SU-DHL-6 (cell line): ENCODE results near the gene EIF2S1.

ENCODE experiments used
- H2AFZ ChIP-seq: fragments of 200-600 bp; sonication (generic); 2 replicates; pipeline ENCODE4 v1.6.1; 2014; ENCODE audit warnings: low read depth, mild to moderate bottlenecking, moderate library complexity, mixed read lengths, antibody characterized with exemption, low read length; ENCODE audit not compliant: severe bottlenecking
- H3F3A ChIP-seq: fragments of 200-600 bp; shearing (Covaris generic); 2 replicates; pipeline ENCODE4 v1.6.0; 2016; ENCODE audit warnings: antibody characterized with exemption, mild to moderate bottlenecking; ENCODE audit not compliant: insufficient read depth
- H3K27ac ChIP-seq: fragments of 200-600 bp; sonication (generic); 2 replicates; pipeline ENCODE4 v1.5.1; 2016; ENCODE audit warnings: low read depth, mild to moderate bottlenecking, low read length, moderate library complexity, mixed read lengths
- H3K27me3 ChIP-seq: fragments of 200-600 bp; sonication (generic), shearing (Covaris generic); 2 replicates; pipeline ENCODE4 v1.6.0; 2014; ENCODE audit warnings: mild to moderate bottlenecking, low read length
- H3K36me3 ChIP-seq: fragments of 200-600 bp; sonication (generic); 2 replicates; pipeline ENCODE4 v1.6.1; 2014; ENCODE audit warnings: mild to moderate bottlenecking, low read length, mixed read lengths
- H3K4me2 ChIP-seq: fragments of 300-600, 200-600 bp; shearing (Covaris generic), sonication (generic); 2 replicates; pipeline ENCODE4 v1.6.0; 2014; ENCODE audit warnings: low read length, low read depth, mild to moderate bottlenecking; ENCODE audit not compliant: poor library complexity, severe bottlenecking
- H3K4me3 ChIP-seq: fragments of 200-600 bp; sonication (generic); 2 replicates; pipeline ENCODE4 v1.5.1; 2014; ENCODE audit warnings: antibody characterized with exemption, low read length, mild to moderate bottlenecking, mixed read lengths; ENCODE audit not compliant: insufficient read depth, poor library complexity, severe bottlenecking
- H3K79me2 ChIP-seq: fragments of 200-600 bp; sonication (generic); 2 replicates; pipeline ENCODE4 v1.6.1; 2014; ENCODE audit warnings: mild to moderate bottlenecking, low read length, moderate library complexity; ENCODE audit not compliant: insufficient read depth
- H3K9ac ChIP-seq: fragments of 200-600 bp; sonication (generic); 2 replicates; pipeline ENCODE4 v1.7.0; 2014; ENCODE audit warnings: mild to moderate bottlenecking, low read length
- H3K9me2 ChIP-seq: fragments of 200-600 bp; sonication (generic); replicated peaks from 2 replicates; pipeline ENCODE4 v1.6.1; 2014; ENCODE audit warnings: low read length; ENCODE audit not compliant: insufficient read depth
- H3K9me3 ChIP-seq: fragments of 200-600 bp; sonication (generic); 2 replicates; pipeline ENCODE4 v1.6.1; 2014; ENCODE audit warnings: low read length, mixed read lengths; ENCODE audit not compliant: insufficient read depth
- H4K20me1 ChIP-seq: fragments of 200-600 bp; sonication (generic); 2 replicates; pipeline ENCODE4 v1.6.1; 2014; ENCODE audit warnings: low read depth, mild to moderate bottlenecking, antibody characterized with exemption, low read length, moderate library complexity, mixed read lengths
- CTCF ChIP-seq: fragments of 200-600 bp; sonication (generic); IDR thresholded peaks from one replicate; pipeline ENCODE4 v1.5.1; 2017; ENCODE audit warnings: antibody characterized with exemption, mild to moderate bottlenecking, low read length, moderate library complexity; ENCODE audit not compliant: insufficient read depth, poor library complexity, severe bottlenecking
- EZH2phosphoT487 ChIP-seq: fragments of 200-600 bp; sonication (generic), shearing (Covaris generic); conservative IDR thresholded peaks from 2 replicates; pipeline ENCODE4 v1.6.1; 2018; ENCODE audit warnings: mild to moderate bottlenecking, antibody characterized with exemption, low read length, moderate library complexity, mixed read lengths

EIF2S1 gene

GRCh38 chr14:67417633-67418032, 57.5 kb downstream of the EIF2S1 start:
- TF ChIP-seq CTCF = no peak
- TF ChIP-seq EZH2phosphoT487 = no peak
- no peaks in the 10 kb centered on the region for H3K27me3 ChIP-seq

GRCh38 chr14:67418401-67419191, 58.5 kb downstream of the EIF2S1 start:
- Histone ChIP-seq H2AFZ (no peak overlapping the region), H4K20me1 (no peaks in the 10 kb centered on the region), H3K9ac (no peak overlapping the region), H3K9me3 (no peaks in the 10 kb centered on the region), H3K27me3 (no peaks in the 10 kb centered on the region), H3K9me2 (no peaks in the 10 kb centered on the region), H3K27ac (no peak overlapping the region), H3K36me3 (no peaks in the 10 kb centered on the region), H3K4me2 (no peak overlapping the region), H3K79me2 (no peaks in the 10 kb centered on the region), H3K4me3 (no peak overlapping the region), H3F3A (no peaks in the 10 kb centered on the region)
- TF ChIP-seq CTCF (no peak), EZH2phosphoT487 (no peak)

More at GRCh38 chr14:67417633-67418032, 57.5 kb downstream of the EIF2S1 start:
- no peak overlapping the region for H3K4me3 ChIP-seq
- H3K36me3 ChIP-seq = no peaks in the 10 kb centered on the region
- H3K9me3 ChIP-seq = no peaks in the 10 kb centered on the region
- no peak overlapping the region for H3K4me2 ChIP-seq
- H3K27ac ChIP-seq = no peak overlapping the region
- H3K9me2 ChIP-seq = no peaks in the 10 kb centered on the region
- no peaks in the 10 kb centered on the region for H3K79me2 ChIP-seq
- H2AFZ ChIP-seq = no peak overlapping the region
- no peaks in the 10 kb centered on the region for H4K20me1 ChIP-seq
- H3F3A ChIP-seq = no peaks in the 10 kb centered on the region
- no peak overlapping the region for H3K9ac ChIP-seq

GRCh38 chr14:67420102-67420739, 60.1 kb downstream of the EIF2S1 start:
- Histone ChIP-seq H3K9me2 (no peaks in the 10 kb centered on the region), H3K36me3 (no peaks in the 10 kb centered on the region), H2AFZ (no peak overlapping the region), H4K20me1 (no peaks in the 10 kb centered on the region), H3K27ac (no peak overlapping the region), H3K4me3 (no peak overlapping the region), H3K79me2 (no peaks in the 10 kb centered on the region), H3F3A (no peaks in the 10 kb centered on the region), H3K27me3 (no peaks in the 10 kb centered on the region), H3K9ac (no peak overlapping the region), H3K4me2 (no peak overlapping the region), H3K9me3 (no peaks in the 10 kb centered on the region)
- TF ChIP-seq CTCF (peak; percentile 93), EZH2phosphoT487 (no peak)
